Measurements from ENCODE around the gene ELMOD1. TPM values are rescaled to one million over a fixed set of nuclear protein-coding genes. Genes with fewer than 3 reads are reported as not detected.

ELMOD1 gene
- total and polyA plus RNA-seq, 2 experiments from 2014 or later = 1.2 to 1.6 TPM

DNA sequence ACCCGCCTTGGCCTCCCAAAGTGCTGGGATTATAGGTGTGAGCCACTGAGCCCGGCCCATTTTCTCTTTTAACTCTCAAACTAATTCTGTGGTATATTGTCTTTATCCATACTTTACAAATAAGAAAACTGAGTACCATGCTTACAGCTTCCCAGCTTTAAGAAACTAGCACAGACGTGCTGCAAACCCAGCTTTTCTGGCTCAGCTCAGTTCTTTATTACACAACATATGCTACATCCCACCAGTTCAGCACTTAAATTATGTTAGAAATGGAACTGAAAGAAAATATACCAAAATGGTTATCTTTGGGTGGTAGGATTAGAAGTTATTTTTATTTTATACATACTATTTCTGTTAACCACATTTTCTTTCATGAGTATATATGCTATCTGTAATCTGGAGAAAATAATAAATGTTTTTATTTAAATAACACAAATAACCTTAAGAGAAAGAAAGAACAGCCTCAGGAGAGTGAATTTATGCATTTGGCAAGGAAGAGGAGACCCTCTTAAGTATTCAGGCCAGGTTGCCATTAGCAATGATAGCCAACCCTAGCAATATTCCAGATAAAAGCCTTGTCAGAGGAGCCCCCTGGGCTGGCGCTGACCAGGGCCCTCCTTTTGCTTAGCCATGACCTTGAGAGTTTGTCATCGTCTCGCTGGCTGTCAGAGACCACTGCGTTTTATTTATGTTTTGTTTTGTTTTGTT lies 87.1 kb downstream of the ELMOD1 start:
- Histone ChIP-seq H3K4me1 (ENCODE audit: insufficient read depth) (no peaks in the 10 kb centered on the region), H3K4me2 (no peak overlapping the region), H2AFZ (no peak overlapping the region), H3K79me2 (replicated peaks; ENCODE audit: insufficient read depth) (no peaks in the 10 kb centered on the region), H3K27ac (ENCODE audit: low read depth) (no peak overlapping the region), H3F3A (replicated peaks; ENCODE audit: low read depth) (no peaks in the 10 kb centered on the region), H3K9me2 (ENCODE audit: insufficient read depth) (no peaks in the 10 kb centered on the region), H3K27me3 (ENCODE audit: insufficient read depth) (no peaks in the 10 kb centered on the region), H3K4me3 (no peak overlapping the region), H3K36me3 (ENCODE audit: insufficient read depth) (no peaks in the 10 kb centered on the region; the same call in 1 of the 2 replicates), H4K20me1 (replicated peaks; ENCODE audit: insufficient read depth) (no peaks in the 10 kb centered on the region)
- H3K4me1 Mint-ChIP-seq = no peaks in the 10 kb centered on the region; the same call in 2 of the 3 replicates
- TF ChIP-seq JUNB (IDR thresholded peaks at IDR 0.05; ENCODE audit: unreplicated experiment) (no peak), STAT1 (IDR thresholded peaks at IDR 0.05; ENCODE audit: unreplicated experiment) (no peak), CREB1 (CRISPR knock-in tag; IDR thresholded peaks at IDR 0.05; ENCODE audit: low read depth) (no peak), EZH2 (IDR thresholded peaks at IDR 0.05; ENCODE audit: low read depth, unreplicated experiment) (no peak), NANOG (IDR thresholded peaks at IDR 0.05; ENCODE audit: borderline replicate concordance) (no peak), POLR2AphosphoS5 (IDR thresholded peaks at IDR 0.05; ENCODE audit: low read depth) (no peak), ZNF331 (CRISPR knock-in tag; IDR thresholded peaks at IDR 0.05; ENCODE audit: low read depth) (no peak), EZH2phosphoT487 (IDR thresholded peaks at IDR 0.05; ENCODE audit: unreplicated experiment) (no peak)
- TF ChIP-seq, protein P1, sequence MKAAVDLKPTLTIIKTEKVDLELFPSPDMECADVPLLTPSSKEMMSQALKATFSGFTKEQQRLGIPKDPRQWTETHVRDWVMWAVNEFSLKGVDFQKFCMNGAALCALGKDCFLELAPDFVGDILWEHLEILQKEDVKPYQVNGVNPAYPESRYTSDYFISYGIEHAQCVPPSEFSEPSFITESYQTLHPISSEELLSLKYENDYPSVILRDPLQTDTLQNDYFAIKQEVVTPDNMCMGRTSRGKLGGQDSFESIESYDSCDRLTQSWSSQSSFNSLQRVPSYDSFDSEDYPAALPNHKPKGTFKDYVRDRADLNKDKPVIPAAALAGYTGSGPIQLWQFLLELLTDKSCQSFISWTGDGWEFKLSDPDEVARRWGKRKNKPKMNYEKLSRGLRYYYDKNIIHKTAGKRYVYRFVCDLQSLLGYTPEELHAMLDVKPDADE (IDR thresholded peaks at IDR 0.05) = no peak
- TF ChIP-seq, protein P2, sequence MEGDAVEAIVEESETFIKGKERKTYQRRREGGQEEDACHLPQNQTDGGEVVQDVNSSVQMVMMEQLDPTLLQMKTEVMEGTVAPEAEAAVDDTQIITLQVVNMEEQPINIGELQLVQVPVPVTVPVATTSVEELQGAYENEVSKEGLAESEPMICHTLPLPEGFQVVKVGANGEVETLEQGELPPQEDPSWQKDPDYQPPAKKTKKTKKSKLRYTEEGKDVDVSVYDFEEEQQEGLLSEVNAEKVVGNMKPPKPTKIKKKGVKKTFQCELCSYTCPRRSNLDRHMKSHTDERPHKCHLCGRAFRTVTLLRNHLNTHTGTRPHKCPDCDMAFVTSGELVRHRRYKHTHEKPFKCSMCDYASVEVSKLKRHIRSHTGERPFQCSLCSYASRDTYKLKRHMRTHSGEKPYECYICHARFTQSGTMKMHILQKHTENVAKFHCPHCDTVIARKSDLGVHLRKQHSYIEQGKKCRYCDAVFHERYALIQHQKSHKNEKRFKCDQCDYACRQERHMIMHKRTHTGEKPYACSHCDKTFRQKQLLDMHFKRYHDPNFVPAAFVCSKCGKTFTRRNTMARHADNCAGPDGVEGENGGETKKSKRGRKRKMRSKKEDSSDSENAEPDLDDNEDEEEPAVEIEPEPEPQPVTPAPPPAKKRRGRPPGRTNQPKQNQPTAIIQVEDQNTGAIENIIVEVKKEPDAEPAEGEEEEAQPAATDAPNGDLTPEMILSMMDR (conservative IDR thresholded peaks at IDR 0.05; ENCODE audit: low read depth in 2 of 2) = no peak
- TF ChIP-seq, protein P3, sequence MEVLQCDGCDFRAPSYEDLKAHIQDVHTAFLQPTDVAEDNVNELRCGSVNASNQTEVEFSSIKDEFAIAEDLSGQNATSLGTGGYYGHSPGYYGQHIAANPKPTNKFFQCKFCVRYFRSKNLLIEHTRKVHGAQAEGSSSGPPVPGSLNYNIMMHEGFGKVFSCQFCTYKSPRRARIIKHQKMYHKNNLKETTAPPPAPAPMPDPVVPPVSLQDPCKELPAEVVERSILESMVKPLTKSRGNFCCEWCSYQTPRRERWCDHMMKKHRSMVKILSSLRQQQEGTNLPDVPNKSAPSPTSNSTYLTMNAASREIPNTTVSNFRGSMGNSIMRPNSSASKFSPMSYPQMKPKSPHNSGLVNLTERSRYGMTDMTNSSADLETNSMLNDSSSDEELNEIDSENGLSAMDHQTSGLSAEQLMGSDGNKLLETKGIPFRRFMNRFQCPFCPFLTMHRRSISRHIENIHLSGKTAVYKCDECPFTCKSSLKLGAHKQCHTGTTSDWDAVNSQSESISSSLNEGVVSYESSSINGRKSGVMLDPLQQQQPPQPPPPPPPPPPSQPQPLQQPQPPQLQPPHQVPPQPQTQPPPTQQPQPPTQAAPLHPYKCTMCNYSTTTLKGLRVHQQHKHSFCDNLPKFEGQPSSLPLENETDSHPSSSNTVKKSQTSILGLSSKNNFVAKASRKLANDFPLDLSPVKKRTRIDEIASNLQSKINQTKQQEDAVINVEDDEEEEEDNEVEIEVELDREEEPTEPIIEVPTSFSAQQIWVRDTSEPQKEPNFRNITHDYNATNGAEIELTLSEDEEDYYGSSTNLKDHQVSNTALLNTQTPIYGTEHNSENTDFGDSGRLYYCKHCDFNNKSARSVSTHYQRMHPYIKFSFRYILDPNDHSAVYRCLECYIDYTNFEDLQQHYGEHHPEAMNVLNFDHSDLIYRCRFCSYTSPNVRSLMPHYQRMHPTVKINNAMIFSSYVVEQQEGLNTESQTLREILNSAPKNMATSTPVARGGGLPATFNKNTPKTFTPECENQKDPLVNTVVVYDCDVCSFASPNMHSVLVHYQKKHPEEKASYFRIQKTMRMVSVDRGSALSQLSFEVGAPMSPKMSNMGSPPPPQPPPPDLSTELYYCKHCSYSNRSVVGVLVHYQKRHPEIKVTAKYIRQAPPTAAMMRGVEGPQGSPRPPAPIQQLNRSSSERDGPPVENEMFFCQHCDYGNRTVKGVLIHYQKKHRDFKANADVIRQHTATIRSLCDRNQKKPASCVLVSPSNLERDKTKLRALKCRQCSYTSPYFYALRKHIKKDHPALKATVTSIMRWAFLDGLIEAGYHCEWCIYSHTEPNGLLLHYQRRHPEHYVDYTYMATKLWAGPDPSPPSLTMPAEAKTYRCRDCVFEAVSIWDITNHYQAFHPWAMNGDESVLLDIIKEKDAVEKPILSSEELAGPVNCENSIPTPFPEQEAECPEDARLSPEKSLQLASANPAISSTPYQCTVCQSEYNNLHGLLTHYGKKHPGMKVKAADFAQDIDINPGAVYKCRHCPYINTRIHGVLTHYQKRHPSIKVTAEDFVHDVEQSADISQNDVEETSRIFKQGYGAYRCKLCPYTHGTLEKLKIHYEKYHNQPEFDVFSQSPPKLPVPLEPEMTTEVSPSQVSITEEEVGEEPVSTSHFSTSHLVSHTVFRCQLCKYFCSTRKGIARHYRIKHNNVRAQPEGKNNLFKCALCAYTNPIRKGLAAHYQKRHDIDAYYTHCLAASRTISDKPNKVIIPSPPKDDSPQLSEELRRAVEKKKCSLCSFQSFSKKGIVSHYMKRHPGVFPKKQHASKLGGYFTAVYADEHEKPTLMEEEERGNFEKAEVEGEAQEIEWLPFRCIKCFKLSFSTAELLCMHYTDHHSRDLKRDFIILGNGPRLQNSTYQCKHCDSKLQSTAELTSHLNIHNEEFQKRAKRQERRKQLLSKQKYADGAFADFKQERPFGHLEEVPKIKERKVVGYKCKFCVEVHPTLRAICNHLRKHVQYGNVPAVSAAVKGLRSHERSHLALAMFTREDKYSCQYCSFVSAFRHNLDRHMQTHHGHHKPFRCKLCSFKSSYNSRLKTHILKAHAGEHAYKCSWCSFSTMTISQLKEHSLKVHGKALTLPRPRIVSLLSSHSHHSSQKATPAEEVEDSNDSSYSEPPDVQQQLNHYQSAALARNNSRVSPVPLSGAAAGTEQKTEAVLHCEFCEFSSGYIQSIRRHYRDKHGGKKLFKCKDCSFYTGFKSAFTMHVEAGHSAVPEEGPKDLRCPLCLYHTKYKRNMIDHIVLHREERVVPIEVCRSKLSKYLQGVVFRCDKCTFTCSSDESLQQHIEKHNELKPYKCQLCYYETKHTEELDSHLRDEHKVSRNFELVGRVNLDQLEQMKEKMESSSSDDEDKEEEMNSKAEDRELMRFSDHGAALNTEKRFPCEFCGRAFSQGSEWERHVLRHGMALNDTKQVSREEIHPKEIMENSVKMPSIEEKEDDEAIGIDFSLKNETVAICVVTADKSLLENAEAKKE (CRISPR knock-in tag; IDR thresholded peaks at IDR 0.05) = no peak
- ATAC-seq = no peak
- H3K27ac Mint-ChIP-seq = no peak overlapping the region
- no peaks in the 10 kb centered on the region for H3K9me3 Mint-ChIP-seq
- H3K36me3 Mint-ChIP-seq (ENCODE audit: low read depth) = no peaks in the 10 kb centered on the region
- H3K4me3 Mint-ChIP-seq = no peak overlapping the region
- H3K27me3 Mint-ChIP-seq (ENCODE audit: insufficient read depth, low read depth, poor library complexity) = no peaks in the 10 kb centered on the region
- no peak for DNase-seq (ENCODE audit: low spot score)

Measured in GM23338 (cell line).